Effector memory CD8-positive, alpha-beta T cell (primary cell): ENCODE data around the gene ZNF362.

Experiments
- ATAC-seq: fragments of 150-1000 bp; cut with Tn5 transposase; replicated peaks from 2 replicates; pipeline ENCODE4 v1.10.0; 2021; ENCODE audit warnings: mild to moderate bottlenecking, moderate library complexity
- DNase-seq, 3 experiments: peaks; one replicate each; pipeline ENCODE4 v3.0.0; 2021
- H3K27ac Mint-ChIP-seq, 2 donors: one replicate each; pipeline ENCODE4 v1.8.0; 2022; ENCODE audit warnings: mild to moderate bottlenecking in 2 of 2, mixed read lengths in 2 of 2, moderate library complexity in 2 of 2
- H3K27me3 Mint-ChIP-seq, 2 donors: one replicate each; pipeline ENCODE4 v1.8.0; 2022; ENCODE audit warnings: mixed read lengths in 2 of 2
- H3K36me3 Mint-ChIP-seq: one replicate; pipeline ENCODE4 v1.8.0; 2022; ENCODE audit warnings: mild to moderate bottlenecking, moderate library complexity, mixed read lengths; ENCODE audit not compliant: insufficient read depth
- H3K4me1 Mint-ChIP-seq, 2 donors: one replicate each; pipeline ENCODE4 v1.8.0; 2022; ENCODE audit warnings: low read depth in 2 of 2, mixed read lengths in 2 of 2
- H3K4me3 Mint-ChIP-seq, 2 donors: one replicate each; pipeline ENCODE4 v1.8.0; 2022; ENCODE audit warnings: mild to moderate bottlenecking in 2 of 2, mixed read lengths in 2 of 2, moderate library complexity in 2 of 2
- H3K9me3 Mint-ChIP-seq, 2 donors: one replicate each; pipeline ENCODE4 v1.8.0; 2022; ENCODE audit warnings: mixed read lengths in 2 of 2

ZNF362 gene

GRCh38 chr1:33339413-33339812 lies 83.1 kb downstream of the ZNF362 start:
- DNase-seq, result no peak
- Mint-ChIP-seq H3K4me3 (no peak overlapping the region), H3K27ac (peak overlapping the region in 1 of 2 donors; percentile 76), H3K27me3 (no peaks in the 10 kb centered on the region), H3K4me1 (peaks cover 32% of the 10 kb centered on the region in 2 donors), H3K9me3 (no peaks in the 10 kb centered on the region), H3K36me3 (peaks cover 16% of the 10 kb centered on the region)
- ATAC-seq, result no peak

- Mint-ChIP-seq H3K27me3 (no peaks in the 10 kb centered on the region), H3K36me3 (peaks cover 17% of the 10 kb centered on the region), H3K9me3 (no peaks in the 10 kb centered on the region), H3K27ac (no peak overlapping the region), H3K4me1 (peaks cover 27 to 29% of the 10 kb centered on the region in 2 donors), H3K4me3 (no peak overlapping the region)
- ATAC-seq (no peak), DNase-seq (no peak)
These were observed 84.9 kb downstream of the ZNF362 start for GRCh38 chr1:33341190-33341589.

- no peak for ATAC-seq
- DNase-seq, result no peak
- Mint-ChIP-seq H3K4me3 (no peak overlapping the region), H3K27me3 (no peaks in the 10 kb centered on the region), H3K9me3 (no peaks in the 10 kb centered on the region), H3K36me3 (peaks cover 14% of the 10 kb centered on the region), H3K27ac (no peak overlapping the region), H3K4me1 (peaks cover 35 to 36% of the 10 kb centered on the region in 2 donors)
These were observed 85.9 kb downstream of the ZNF362 start for GRCh38 chr1:33342041-33342723.

- DNase-seq (no peak), ATAC-seq (no peak)
- Mint-ChIP-seq H3K36me3 (peaks cover 17% of the 10 kb centered on the region), H3K27ac (no peak overlapping the region), H3K4me1 (peaks cover 36 to 38% of the 10 kb centered on the region in 2 donors), H3K4me3 (no peak overlapping the region), H3K9me3 (no peaks in the 10 kb centered on the region), H3K27me3 (no peaks in the 10 kb centered on the region)
These were observed 87.2 kb downstream of the ZNF362 start for GRCh38 chr1:33343539-33343938.

- peaks cover 17% of the 10 kb centered on the region for H3K36me3 Mint-ChIP-seq
- peaks cover 33 to 36% of the 10 kb centered on the region in 2 donors for H3K4me1 Mint-ChIP-seq
- H3K27me3 Mint-ChIP-seq, result no peaks in the 10 kb centered on the region
- H3K4me3 Mint-ChIP-seq, result no peak overlapping the region
- no peaks in the 10 kb centered on the region for H3K9me3 Mint-ChIP-seq
- no peak overlapping the region for H3K27ac Mint-ChIP-seq
- DNase-seq (no peak), ATAC-seq (no peak)
These were observed 88.7 kb downstream of the ZNF362 start for GRCh38 chr1:33344896-33345560.

GRCh38 chr1:33346533-33346926 lies 90.2 kb downstream of the ZNF362 start:
- ATAC-seq (no peak), DNase-seq (no peak)
- peaks cover 36 to 37% of the 10 kb centered on the region in 2 donors for H3K4me1 Mint-ChIP-seq
- H3K9me3 Mint-ChIP-seq, result no peaks in the 10 kb centered on the region
- H3K27me3 Mint-ChIP-seq, result no peaks in the 10 kb centered on the region
- H3K4me3 Mint-ChIP-seq, result peak overlapping the region; percentile 65 to 71
- peaks cover 17% of the 10 kb centered on the region for H3K36me3 Mint-ChIP-seq
- peak overlapping the region; percentile 76 to 84 for H3K27ac Mint-ChIP-seq

- DNase-seq (no peak), ATAC-seq (no peak)
- H3K27ac Mint-ChIP-seq, result peak overlapping the region; percentile 76 to 84
- H3K9me3 Mint-ChIP-seq, result no peaks in the 10 kb centered on the region
- peaks cover 17% of the 10 kb centered on the region for H3K36me3 Mint-ChIP-seq
- peak overlapping the region; percentile 65 to 71 for H3K4me3 Mint-ChIP-seq
- H3K4me1 Mint-ChIP-seq, result peaks cover 36 to 37% of the 10 kb centered on the region in 2 donors
- H3K27me3 Mint-ChIP-seq, result no peaks in the 10 kb centered on the region
These were observed 90.8 kb downstream of the ZNF362 start for GRCh38 chr1:33346927-33347649.

- DNase-seq (no peak), ATAC-seq (no peak)
- no peaks in the 10 kb centered on the region for H3K9me3 Mint-ChIP-seq
- peaks cover 17% of the 10 kb centered on the region for H3K36me3 Mint-ChIP-seq
- peaks cover 32 to 35% of the 10 kb centered on the region in 2 donors for H3K4me1 Mint-ChIP-seq
- H3K4me3 Mint-ChIP-seq, result peak overlapping the region; percentile 65 to 71
- H3K27me3 Mint-ChIP-seq, result no peaks in the 10 kb centered on the region
- peak overlapping the region in 1 of 2 donors; percentile 76 for H3K27ac Mint-ChIP-seq
These were observed 91.3 kb downstream of the ZNF362 start for GRCh38 chr1:33347650-33347992.

- Mint-ChIP-seq H3K36me3 (peaks cover 17% of the 10 kb centered on the region), H3K27ac (peak overlapping the region in 1 of 2 donors; percentile 62), H3K9me3 (no peaks in the 10 kb centered on the region), H3K4me3 (peak overlapping the region; percentile 89 to 92), H3K27me3 (no peaks in the 10 kb centered on the region), H3K4me1 (peaks cover 30 to 32% of the 10 kb centered on the region in 2 donors)
- no peak for DNase-seq
- no peak for ATAC-seq
These were observed 91.9 kb downstream of the ZNF362 start for GRCh38 chr1:33348194-33348593.

GRCh38 chr1:33348676-33349080 lies 92.4 kb downstream of the ZNF362 start:
- H3K36me3 Mint-ChIP-seq, result peaks cover 15% of the 10 kb centered on the region
- no peaks in the 10 kb centered on the region for H3K27me3 Mint-ChIP-seq
- H3K4me3 Mint-ChIP-seq, result peak overlapping the region; percentile 89 to 92
- no peaks in the 10 kb centered on the region for H3K9me3 Mint-ChIP-seq
- H3K4me1 Mint-ChIP-seq, result peaks cover 30 to 32% of the 10 kb centered on the region in 2 donors
- ATAC-seq (no peak), DNase-seq (no peak)
- peak overlapping the region; percentile 62 to 88 for H3K27ac Mint-ChIP-seq

- H3K4me3 Mint-ChIP-seq, result peak overlapping the region; percentile 89 to 92
- H3K4me1 Mint-ChIP-seq, result peaks cover 30 to 32% of the 10 kb centered on the region in 2 donors
- peak overlapping the region; percentile 62 to 88 for H3K27ac Mint-ChIP-seq
- DNase-seq (peak; percentile 27 to 39 (median 32)), ATAC-seq (peak; percentile 50)
- no peaks in the 10 kb centered on the region for H3K9me3 Mint-ChIP-seq
- peaks cover 13% of the 10 kb centered on the region for H3K36me3 Mint-ChIP-seq
- no peaks in the 10 kb centered on the region for H3K27me3 Mint-ChIP-seq
These were observed 92.9 kb downstream of the ZNF362 start for GRCh38 chr1:33349081-33349759.

- peak overlapping the region; percentile 59 for H3K27ac Mint-ChIP-seq
- no peaks in the 10 kb centered on the region for H3K27me3 Mint-ChIP-seq
- peaks cover 6% of the 10 kb centered on the region for H3K36me3 Mint-ChIP-seq
- ATAC-seq, result peak; percentile 84
- DNase-seq, result peak; percentile 63 to 72 (median 66)
- no peaks in the 10 kb centered on the region for H3K9me3 Mint-ChIP-seq
- H3K4me3 Mint-ChIP-seq, result peak overlapping the region; percentile 81 to 87
- H3K4me1 Mint-ChIP-seq, result peaks cover 30 to 32% of the 10 kb centered on the region in 2 donors
These were observed 93.7 kb downstream of the ZNF362 start for GRCh38 chr1:33349778-33350610.
